HepG2 (cell line): ENCODE data around the gene LRP1-AS. TPM values are rescaled to one million over a fixed set of nuclear protein-coding genes. Genes with fewer than 3 reads are reported as not detected.

ENCODE experiments used
- BORCS8-MEF2B ChIP-seq: sonication (generic); formaldehyde crosslinking; IDR thresholded peaks from 2 replicates; pipeline ENCODE4 v1.8.0; 2022; ENCODE audit warnings: mild to moderate bottlenecking, missing genetic modification reagents
- ERF ChIP-seq: IDR thresholded peaks from 2 replicates; pipeline ENCODE4 v1.6.1; 2018; ENCODE audit warnings: missing biosample characterization, missing genetic modification reagents
- KLF12 ChIP-seq: sonication (generic); formaldehyde crosslinking; IDR thresholded peaks from 2 replicates; pipeline ENCODE4 v1.4.0; 2020; ENCODE audit warnings: missing genetic modification reagents, borderline replicate concordance
- MBD4 ChIP-seq: IDR thresholded peaks from 2 replicates; pipeline ENCODE4 v1.6.1; 2012; ENCODE audit warnings: low read length, inconsistent platforms, borderline replicate concordance
- MIER2 ChIP-seq: IDR thresholded peaks from 2 replicates; pipeline ENCODE4 v1.6.1; 2016; ENCODE audit warnings: missing biosample characterization, missing genetic modification reagents
- RELA ChIP-seq: sonication (generic); formaldehyde crosslinking; IDR thresholded peaks from 2 replicates; pipeline ENCODE4 v1.4.0; 2020; ENCODE audit warnings: missing genetic modification reagents
- SMARCC2 ChIP-seq: fragments of 450-650 bp; IDR thresholded peaks from 2 replicates; pipeline ENCODE4 v1.6.1; 2017; ENCODE audit warnings: antibody characterized with exemption, mild to moderate bottlenecking
- ZNF34 ChIP-seq: sonication (generic); formaldehyde crosslinking; IDR thresholded peaks from 2 replicates; pipeline ENCODE4 v1.4.0; 2020; ENCODE audit warnings: mild to moderate bottlenecking, missing genetic modification reagents, borderline replicate concordance
- ZNF430 ChIP-seq: sonication (generic); formaldehyde crosslinking; IDR thresholded peaks from 2 replicates; pipeline ENCODE4 v1.9.0; 2021; ENCODE audit warnings: mild to moderate bottlenecking, missing genetic modification reagents
- ZNF615 ChIP-seq: sonication (generic); formaldehyde crosslinking; IDR thresholded peaks from 2 replicates; pipeline ENCODE4 v1.5.0; 2020; ENCODE audit warnings: mild to moderate bottlenecking, missing genetic modification reagents, borderline replicate concordance
- polyA plus RNA-seq, 8 experiments: library from polyadenylated mRNA; depleted of rRNA in 3 of 8; stranded (reverse) in 7 of 8; unstranded in 1 of 8; fragments of >200 nt; fragmentation: Illumina TruSeq in 4 of 8; extraction: Trizol in 4 of 8; gene quantifications; 2 replicates each; pipeline versions ENCODE4 v1.2.1 to v1.2.3, GENCODE V29; 2011 to 2016; ENCODE audit warnings: low read depth in 4 of 8, missing spikeins in 1 of 8, mixed read lengths in 1 of 8; ENCODE audit not compliant: insufficient read depth in 1 of 8
- total RNA-seq, 5 experiments: library from RNA; depleted of rRNA; stranded (reverse); fragments of >200 nt; fragmentation: Illumina TruSeq; extraction: Trizol; gene quantifications; 2 replicates each; pipeline ENCODE4 v1.2.3, GENCODE V29; 2016; ENCODE audit warnings: low read depth in 1 of 5
- TF ChIP-seq, protein P1 (sequence below): sonication (generic); formaldehyde crosslinking; IDR thresholded peaks from 2 replicates; pipeline ENCODE4 v1.4.0; 2020; ENCODE audit warnings: missing genetic modification reagents, borderline replicate concordance
- TF ChIP-seq, protein P2 (sequence below): sonication (generic); formaldehyde crosslinking; IDR thresholded peaks from 2 replicates; pipeline ENCODE4 v1.5.0; 2020; ENCODE audit warnings: missing genetic modification reagents
- TF ChIP-seq, protein P3 (sequence below): sonication (generic); formaldehyde crosslinking; IDR thresholded peaks from 2 replicates; pipeline ENCODE4 v1.5.0; 2020; ENCODE audit warnings: missing genetic modification reagents
- TF ChIP-seq, protein P4 (sequence below): sonication (generic); formaldehyde crosslinking; IDR thresholded peaks from 2 replicates; pipeline ENCODE4 v1.4.0; 2020; ENCODE audit warnings: mild to moderate bottlenecking, missing genetic modification reagents, borderline replicate concordance
- TF ChIP-seq, protein P5 (sequence below): sonication (generic); formaldehyde crosslinking; IDR thresholded peaks from 2 replicates; pipeline ENCODE4 v1.4.0; 2020; ENCODE audit warnings: missing genetic modification reagents

Gene LRP1-AS
- total and polyA plus RNA-seq, 2 of the 13 experiments (the other 11 are each of a cell fraction or from before 2014, with no cell fraction given), result 0.20 TPM; not detected in 1

DNA sequence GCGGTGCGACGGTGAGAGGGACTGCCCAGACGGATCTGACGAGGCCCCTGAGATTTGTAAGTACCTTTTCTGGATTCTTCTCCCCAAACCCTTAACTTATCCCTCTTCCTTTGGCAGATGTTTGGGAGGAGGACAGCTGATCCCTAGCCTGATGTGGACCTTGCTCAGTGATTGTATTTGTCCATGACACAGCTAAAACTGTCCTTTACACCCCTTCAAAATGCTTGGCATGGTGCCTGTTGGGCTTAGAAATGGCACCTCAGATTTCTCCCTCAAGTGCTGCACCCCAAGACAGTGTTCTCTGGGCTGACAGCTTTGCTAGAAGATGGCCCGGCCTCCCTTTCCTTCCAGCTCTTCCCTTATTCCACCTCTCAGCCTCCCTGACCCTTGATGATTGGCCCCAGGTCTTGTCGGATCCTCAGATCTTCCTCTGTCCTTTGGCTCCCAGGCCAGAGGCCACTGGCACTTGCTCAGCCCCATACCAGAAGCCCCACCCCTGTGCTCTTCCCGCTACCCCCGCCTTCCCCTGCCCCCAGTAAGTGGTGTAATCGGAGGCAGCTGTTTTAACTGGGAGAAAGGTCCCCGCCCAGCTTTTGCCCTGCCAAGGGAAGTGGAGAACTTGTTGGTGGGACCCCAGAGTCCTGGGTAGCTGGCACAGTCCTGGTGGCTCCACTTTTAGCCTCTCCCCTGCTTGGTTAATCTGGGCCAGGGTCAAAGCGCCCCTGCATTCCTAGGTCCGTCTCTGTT is 8.7 kb downstream of the LRP1-AS start (continued):
- TF ChIP-seq, protein P1, sequence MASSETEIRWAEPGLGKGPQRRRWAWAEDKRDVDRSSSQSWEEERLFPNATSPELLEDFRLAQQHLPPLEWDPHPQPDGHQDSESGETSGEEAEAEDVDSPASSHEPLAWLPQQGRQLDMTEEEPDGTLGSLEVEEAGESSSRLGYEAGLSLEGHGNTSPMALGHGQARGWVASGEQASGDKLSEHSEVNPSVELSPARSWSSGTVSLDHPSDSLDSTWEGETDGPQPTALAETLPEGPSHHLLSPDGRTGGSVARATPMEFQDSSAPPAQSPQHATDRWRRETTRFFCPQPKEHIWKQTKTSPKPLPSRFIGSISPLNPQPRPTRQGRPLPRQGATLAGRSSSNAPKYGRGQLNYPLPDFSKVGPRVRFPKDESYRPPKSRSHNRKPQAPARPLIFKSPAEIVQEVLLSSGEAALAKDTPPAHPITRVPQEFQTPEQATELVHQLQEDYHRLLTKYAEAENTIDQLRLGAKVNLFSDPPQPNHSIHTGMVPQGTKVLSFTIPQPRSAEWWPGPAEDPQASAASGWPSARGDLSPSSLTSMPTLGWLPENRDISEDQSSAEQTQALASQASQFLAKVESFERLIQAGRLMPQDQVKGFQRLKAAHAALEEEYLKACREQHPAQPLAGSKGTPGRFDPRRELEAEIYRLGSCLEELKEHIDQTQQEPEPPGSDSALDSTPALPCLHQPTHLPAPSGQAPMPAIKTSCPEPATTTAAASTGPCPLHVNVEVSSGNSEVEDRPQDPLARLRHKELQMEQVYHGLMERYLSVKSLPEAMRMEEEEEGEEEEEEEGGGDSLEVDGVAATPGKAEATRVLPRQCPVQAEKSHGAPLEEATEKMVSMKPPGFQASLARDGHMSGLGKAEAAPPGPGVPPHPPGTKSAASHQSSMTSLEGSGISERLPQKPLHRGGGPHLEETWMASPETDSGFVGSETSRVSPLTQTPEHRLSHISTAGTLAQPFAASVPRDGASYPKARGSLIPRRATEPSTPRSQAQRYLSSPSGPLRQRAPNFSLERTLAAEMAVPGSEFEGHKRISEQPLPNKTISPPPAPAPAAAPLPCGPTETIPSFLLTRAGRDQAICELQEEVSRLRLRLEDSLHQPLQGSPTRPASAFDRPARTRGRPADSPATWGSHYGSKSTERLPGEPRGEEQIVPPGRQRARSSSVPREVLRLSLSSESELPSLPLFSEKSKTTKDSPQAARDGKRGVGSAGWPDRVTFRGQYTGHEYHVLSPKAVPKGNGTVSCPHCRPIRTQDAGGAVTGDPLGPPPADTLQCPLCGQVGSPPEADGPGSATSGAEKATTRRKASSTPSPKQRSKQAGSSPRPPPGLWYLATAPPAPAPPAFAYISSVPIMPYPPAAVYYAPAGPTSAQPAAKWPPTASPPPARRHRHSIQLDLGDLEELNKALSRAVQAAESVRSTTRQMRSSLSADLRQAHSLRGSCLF (CRISPR knock-in tag), result no peak
- TF ChIP-seq BORCS8-MEF2B (CRISPR knock-in tag) (no peak), ZNF615 (CRISPR knock-in tag) (no peak), MIER2 (CRISPR knock-in tag) (no peak; the same call in 1 of the 2 replicates), ZNF430 (CRISPR knock-in tag) (no peak), MBD4 (no peak), RELA (CRISPR knock-in tag) (no peak), KLF12 (no peak), SMARCC2 (no peak), ERF (CRISPR knock-in tag) (no peak), ZNF34 (0 out of 2 replicates have a peak, but pooled peaks have one; percentile 60)
- TF ChIP-seq, protein P2, sequence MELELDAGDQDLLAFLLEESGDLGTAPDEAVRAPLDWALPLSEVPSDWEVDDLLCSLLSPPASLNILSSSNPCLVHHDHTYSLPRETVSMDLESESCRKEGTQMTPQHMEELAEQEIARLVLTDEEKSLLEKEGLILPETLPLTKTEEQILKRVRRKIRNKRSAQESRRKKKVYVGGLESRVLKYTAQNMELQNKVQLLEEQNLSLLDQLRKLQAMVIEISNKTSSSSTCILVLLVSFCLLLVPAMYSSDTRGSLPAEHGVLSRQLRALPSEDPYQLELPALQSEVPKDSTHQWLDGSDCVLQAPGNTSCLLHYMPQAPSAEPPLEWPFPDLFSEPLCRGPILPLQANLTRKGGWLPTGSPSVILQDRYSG, result no peak
- TF ChIP-seq, protein P3, sequence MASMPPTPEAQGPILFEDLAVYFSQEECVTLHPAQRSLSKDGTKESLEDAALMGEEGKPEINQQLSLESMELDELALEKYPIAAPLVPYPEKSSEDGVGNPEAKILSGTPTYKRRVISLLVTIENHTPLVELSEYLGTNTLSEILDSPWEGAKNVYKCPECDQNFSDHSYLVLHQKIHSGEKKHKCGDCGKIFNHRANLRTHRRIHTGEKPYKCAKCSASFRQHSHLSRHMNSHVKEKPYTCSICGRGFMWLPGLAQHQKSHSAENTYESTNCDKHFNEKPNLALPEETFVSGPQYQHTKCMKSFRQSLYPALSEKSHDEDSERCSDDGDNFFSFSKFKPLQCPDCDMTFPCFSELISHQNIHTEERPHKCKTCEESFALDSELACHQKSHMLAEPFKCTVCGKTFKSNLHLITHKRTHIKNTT (CRISPR knock-in tag), result no peak
- TF ChIP-seq, protein P4, sequence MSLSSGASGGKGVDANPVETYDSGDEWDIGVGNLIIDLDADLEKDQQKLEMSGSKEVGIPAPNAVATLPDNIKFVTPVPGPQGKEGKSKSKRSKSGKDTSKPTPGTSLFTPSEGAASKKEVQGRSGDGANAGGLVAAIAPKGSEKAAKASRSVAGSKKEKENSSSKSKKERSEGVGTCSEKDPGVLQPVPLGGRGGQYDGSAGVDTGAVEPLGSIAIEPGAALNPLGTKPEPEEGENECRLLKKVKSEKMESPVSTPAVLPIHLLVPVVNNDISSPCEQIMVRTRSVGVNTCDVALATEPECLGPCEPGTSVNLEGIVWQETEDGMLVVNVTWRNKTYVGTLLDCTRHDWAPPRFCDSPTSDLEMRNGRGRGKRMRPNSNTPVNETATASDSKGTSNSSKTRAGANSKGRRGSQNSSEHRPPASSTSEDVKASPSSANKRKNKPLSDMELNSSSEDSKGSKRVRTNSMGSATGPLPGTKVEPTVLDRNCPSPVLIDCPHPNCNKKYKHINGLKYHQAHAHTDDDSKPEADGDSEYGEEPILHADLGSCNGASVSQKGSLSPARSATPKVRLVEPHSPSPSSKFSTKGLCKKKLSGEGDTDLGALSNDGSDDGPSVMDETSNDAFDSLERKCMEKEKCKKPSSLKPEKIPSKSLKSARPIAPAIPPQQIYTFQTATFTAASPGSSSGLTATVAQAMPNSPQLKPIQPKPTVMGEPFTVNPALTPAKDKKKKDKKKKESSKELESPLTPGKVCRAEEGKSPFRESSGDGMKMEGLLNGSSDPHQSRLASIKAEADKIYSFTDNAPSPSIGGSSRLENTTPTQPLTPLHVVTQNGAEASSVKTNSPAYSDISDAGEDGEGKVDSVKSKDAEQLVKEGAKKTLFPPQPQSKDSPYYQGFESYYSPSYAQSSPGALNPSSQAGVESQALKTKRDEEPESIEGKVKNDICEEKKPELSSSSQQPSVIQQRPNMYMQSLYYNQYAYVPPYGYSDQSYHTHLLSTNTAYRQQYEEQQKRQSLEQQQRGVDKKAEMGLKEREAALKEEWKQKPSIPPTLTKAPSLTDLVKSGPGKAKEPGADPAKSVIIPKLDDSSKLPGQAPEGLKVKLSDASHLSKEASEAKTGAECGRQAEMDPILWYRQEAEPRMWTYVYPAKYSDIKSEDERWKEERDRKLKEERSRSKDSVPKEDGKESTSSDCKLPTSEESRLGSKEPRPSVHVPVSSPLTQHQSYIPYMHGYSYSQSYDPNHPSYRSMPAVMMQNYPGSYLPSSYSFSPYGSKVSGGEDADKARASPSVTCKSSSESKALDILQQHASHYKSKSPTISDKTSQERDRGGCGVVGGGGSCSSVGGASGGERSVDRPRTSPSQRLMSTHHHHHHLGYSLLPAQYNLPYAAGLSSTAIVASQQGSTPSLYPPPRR (CRISPR knock-in tag), result peak; percentile 48; the same call in 1 of the 2 replicates
- TF ChIP-seq, protein P5, sequence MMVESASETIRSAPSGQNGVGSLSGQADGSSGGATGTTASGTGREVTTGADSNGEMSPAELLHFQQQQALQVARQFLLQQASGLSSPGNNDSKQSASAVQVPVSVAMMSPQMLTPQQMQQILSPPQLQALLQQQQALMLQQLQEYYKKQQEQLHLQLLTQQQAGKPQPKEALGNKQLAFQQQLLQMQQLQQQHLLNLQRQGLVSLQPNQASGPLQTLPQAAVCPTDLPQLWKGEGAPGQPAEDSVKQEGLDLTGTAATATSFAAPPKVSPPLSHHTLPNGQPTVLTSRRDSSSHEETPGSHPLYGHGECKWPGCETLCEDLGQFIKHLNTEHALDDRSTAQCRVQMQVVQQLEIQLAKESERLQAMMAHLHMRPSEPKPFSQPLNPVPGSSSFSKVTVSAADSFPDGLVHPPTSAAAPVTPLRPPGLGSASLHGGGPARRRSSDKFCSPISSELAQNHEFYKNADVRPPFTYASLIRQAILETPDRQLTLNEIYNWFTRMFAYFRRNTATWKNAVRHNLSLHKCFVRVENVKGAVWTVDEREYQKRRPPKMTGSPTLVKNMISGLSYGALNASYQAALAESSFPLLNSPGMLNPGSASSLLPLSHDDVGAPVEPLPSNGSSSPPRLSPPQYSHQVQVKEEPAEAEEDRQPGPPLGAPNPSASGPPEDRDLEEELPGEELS (CRISPR knock-in tag), result no peak; the same call in 1 of the 2 replicates
